NB4 (cell line): ENCODE measurements around the gene AP1M1.

Source experiments
- CTCF ChIP-seq: IDR thresholded peaks from one replicate; pipeline ENCODE4 v1.5.1; 2012; ENCODE audit warnings: low read depth, low read length
- POLR2A ChIP-seq: IDR thresholded peaks from 2 replicates; pipeline ENCODE4 v1.6.1; 2011; ENCODE audit warnings: mild to moderate bottlenecking; ENCODE audit not compliant: insufficient read length; ENCODE audit errors: extremely low read depth

DNA sequence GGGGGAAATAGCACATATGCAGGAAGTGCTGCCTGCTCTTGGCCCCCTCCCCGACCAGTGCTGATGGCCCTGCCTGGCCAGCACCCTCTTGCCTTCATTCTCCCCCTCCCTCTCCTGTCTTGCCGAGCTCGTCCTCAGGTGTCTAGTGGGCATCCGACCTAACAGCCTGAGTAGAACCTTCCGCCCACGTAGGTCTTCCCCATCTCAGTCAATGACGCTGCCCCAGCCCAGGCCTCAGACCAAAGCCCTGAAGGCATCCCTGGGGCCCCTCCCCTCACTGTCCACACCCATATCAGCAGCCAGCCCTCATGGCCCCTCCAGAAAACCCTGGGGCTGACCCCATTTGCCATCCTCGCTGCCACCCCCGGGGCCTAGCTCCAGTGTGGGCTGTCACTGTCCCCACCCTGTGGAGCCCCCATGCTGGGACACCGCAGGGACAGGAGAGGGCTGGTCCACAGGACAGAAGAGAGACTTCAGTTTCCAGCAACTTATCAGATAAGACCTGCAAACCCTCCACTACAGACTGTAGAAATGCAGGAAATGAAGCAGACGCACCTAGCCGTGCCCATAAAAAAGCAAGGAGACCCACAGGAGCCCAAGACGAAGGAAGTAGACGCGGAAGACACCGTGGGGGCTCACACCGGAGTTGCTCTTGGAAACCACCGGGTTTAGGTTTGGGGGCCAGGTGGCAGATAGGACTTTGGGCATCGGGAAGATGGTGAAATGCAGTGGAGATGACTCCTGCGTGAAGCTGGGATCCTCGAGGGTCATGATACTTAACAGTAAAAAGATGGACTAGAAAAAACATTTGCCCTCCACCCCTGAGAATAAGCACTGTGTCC is 38.3 kb downstream of the AP1M1 start:
- TF ChIP-seq CTCF, result no peak
- TF ChIP-seq POLR2A, result no peak
